HEK293 (cell line): ENCODE measurements around the gene PCDH8.

Source experiments
- CTCF ChIA-PET: fragments of 350-600 bp; formaldehyde crosslinking; extraction: SDS; loops from one replicate; lab custom pipeline; 2021; ENCODE audit warnings: antibody characterized with exemption; lab: Yijun Ruan, JAX
- POLR2A ChIA-PET: fragments of 300-600 bp; formaldehyde crosslinking; extraction: SDS; loops from one replicate; lab custom pipeline; 2020; ENCODE audit warnings: antibody characterized with exemption, inconsistent platforms; lab: Yijun Ruan, JAX
- H3K27ac ChIP-seq: fragments of 200-500 bp; sonication (Bioruptor generic); 2 replicates; pipeline ENCODE4 v1.5.1; 2014; ENCODE audit warnings: low read depth, low read length, control low read depth, inconsistent platforms; ENCODE audit errors: extremely low read depth
- H3K36me3 ChIP-seq, 2 experiments: fragments of 200-500 bp in 1 of 2; sonication (Bioruptor generic) in 1 of 2; 1 replicate in 1 of 2; 2 replicates in 1 of 2; pipeline ENCODE4 v1.5.1; 2014 to 2017; ENCODE audit warnings: inconsistent platforms in 2 of 2, low read length in 2 of 2; ENCODE audit not compliant: control insufficient read depth in 2 of 2, insufficient read depth in 1 of 2
- H3K4me1 ChIP-seq: fragments of 200-500 bp; sonication (Bioruptor generic); 2 replicates; pipeline ENCODE4 v1.5.1; 2014; ENCODE audit warnings: mild to moderate bottlenecking, low read length, inconsistent platforms; ENCODE audit not compliant: control insufficient read depth, insufficient read depth
- H3K4me3 ChIP-seq: 2 replicates; pipeline ENCODE4 v1.5.1; 2011; ENCODE audit warnings: low read depth, mild to moderate bottlenecking, control low read depth, low read length, moderate library complexity
- H3K9me3 ChIP-seq: fragments of 200-500 bp; sonication (Bioruptor generic); 2 replicates; pipeline ENCODE4 v1.5.1; 2014; ENCODE audit warnings: low read depth, low read length, inconsistent platforms; ENCODE audit not compliant: control insufficient read depth, insufficient read depth
- GFI1B ChIP-seq: fragments of 450-650 bp; formaldehyde crosslinking; IDR thresholded peaks from 2 replicates; pipeline ENCODE4 v1.5.1; 2016; ENCODE audit warnings: missing biosample characterization, missing genetic modification characterization
- MYNN ChIP-seq: fragments of 450-650 bp; formaldehyde crosslinking; IDR thresholded peaks from 2 replicates; pipeline ENCODE4 v1.5.1; 2016; ENCODE audit warnings: missing biosample characterization, missing genetic modification characterization, borderline replicate concordance
- ZFP3 ChIP-seq: fragments of 450-650 bp; formaldehyde crosslinking; IDR thresholded peaks from 2 replicates; pipeline ENCODE4 v1.5.1; 2016; ENCODE audit warnings: low read depth, missing biosample characterization, missing genetic modification characterization
- ZNF112 ChIP-seq: fragments of 450-650 bp; formaldehyde crosslinking; IDR thresholded peaks from 2 replicates; pipeline ENCODE4 v1.5.0; 2017; ENCODE audit warnings: missing biosample characterization, missing genetic modification characterization
- ZNF121 ChIP-seq: fragments of 450-650 bp; formaldehyde crosslinking; IDR thresholded peaks from 2 replicates; pipeline ENCODE4 v1.5.1; 2016; ENCODE audit warnings: missing biosample characterization, missing genetic modification characterization
- ZNF16 ChIP-seq: fragments of 450-650 bp; formaldehyde crosslinking; IDR thresholded peaks from 2 replicates; pipeline ENCODE4 v1.5.1; 2016; ENCODE audit warnings: low read depth, missing biosample characterization, missing genetic modification characterization
- ZNF169 ChIP-seq: fragments of 450-650 bp; formaldehyde crosslinking; IDR thresholded peaks from 2 replicates; pipeline ENCODE4 v1.5.1; 2016; ENCODE audit warnings: missing biosample characterization, missing genetic modification characterization
- ZNF2 ChIP-seq: fragments of 450-650 bp; formaldehyde crosslinking; IDR thresholded peaks from 2 replicates; pipeline ENCODE4 v1.5.1; 2016; ENCODE audit warnings: missing biosample characterization, missing genetic modification characterization
- ZNF214 ChIP-seq: fragments of 450-650 bp; formaldehyde crosslinking; IDR thresholded peaks from 2 replicates; pipeline ENCODE4 v1.5.1; 2017; ENCODE audit warnings: missing biosample characterization, mild to moderate bottlenecking, missing genetic modification characterization, borderline replicate concordance
- ZNF341 ChIP-seq: fragments of 450-650 bp; formaldehyde crosslinking; IDR thresholded peaks from 2 replicates; pipeline ENCODE4; 2016; ENCODE audit warnings: low read depth, missing biosample characterization, missing genetic modification characterization
- ZNF350 ChIP-seq: fragments of 450-650 bp; formaldehyde crosslinking; IDR thresholded peaks from 2 replicates; pipeline ENCODE4 v1.5.0; 2017; ENCODE audit warnings: missing biosample characterization, mild to moderate bottlenecking, missing genetic modification characterization
- ZNF416 ChIP-seq: fragments of 450-650 bp; formaldehyde crosslinking; IDR thresholded peaks from 2 replicates; pipeline ENCODE4 v1.5.1; 2016; ENCODE audit warnings: missing biosample characterization, missing genetic modification characterization
- ZNF571 ChIP-seq: fragments of 450-650 bp; formaldehyde crosslinking; IDR thresholded peaks from 2 replicates; pipeline ENCODE4 v1.5.0; 2017; ENCODE audit warnings: missing biosample characterization, missing genetic modification characterization
- ZNF660 ChIP-seq: fragments of 450-650 bp; IDR thresholded peaks from 2 replicates; pipeline ENCODE4 v1.5.1; 2018; ENCODE audit warnings: missing biosample characterization, mild to moderate bottlenecking, missing genetic modification characterization
- TF ChIP-seq, protein P1 (sequence below): fragments of 450-650 bp; formaldehyde crosslinking; optimal IDR thresholded peaks from 2 replicates; pipeline ENCODE3; 2016; ENCODE audit warnings: missing biosample characterization, mild to moderate bottlenecking, missing genetic modification characterization
- TF ChIP-seq, protein P2 (sequence below): fragments of 450-650 bp; formaldehyde crosslinking; IDR thresholded peaks from 2 replicates; pipeline ENCODE4 v1.5.1; 2016; ENCODE audit warnings: missing biosample characterization, missing genetic modification characterization
- TF ChIP-seq, protein P3 (sequence below): fragments of 450-650 bp; formaldehyde crosslinking; IDR thresholded peaks from 2 replicates; pipeline ENCODE4 v1.5.1; 2017; ENCODE audit warnings: missing biosample characterization, missing genetic modification characterization
- TF ChIP-seq, protein P4 (sequence below): sonication (generic); formaldehyde crosslinking; IDR thresholded peaks from 2 replicates; pipeline ENCODE4 v1.8.1; 2022; ENCODE audit warnings: mild to moderate bottlenecking, moderate library complexity, missing genetic modification reagents
- TF ChIP-seq, protein P5 (sequence below): fragments of 450-650 bp; formaldehyde crosslinking; IDR thresholded peaks from 2 replicates; pipeline ENCODE4 v1.5.1; 2016; ENCODE audit warnings: missing biosample characterization, missing genetic modification characterization

The PCDH8 gene

GRCh38 chr13:52852444-52852843 lies 4.0 kb upstream of the PCDH8 start:
- POLR2A ChIA-PET: no interaction called here
- H3K4me3 ChIP-seq: no peak overlapping the region

GRCh38 chr13:52851137-52851962 lies 2.9 kb upstream of the PCDH8 start:
- Histone ChIP-seq H3K4me1 (no peaks in the 10 kb centered on the region), H3K4me3 (peak overlapping the region; percentile 28), H3K9me3 (no peaks in the 10 kb centered on the region), H3K36me3 (no peaks in the 10 kb centered on the region), H3K27ac (no peak overlapping the region)
- ChIA-PET CTCF (no interaction called here), POLR2A (no interaction called here)
- TF ChIP-seq ZNF121 (tag by site-specific recombination) (no peak), ZNF416 (tag by site-specific recombination) (no peak), ZNF341 (tag by site-specific recombination) (0 out of 2 replicates have a peak, but pooled peaks have one; percentile 3), ZFP3 (tag by site-specific recombination) (no peak), ZNF16 (tag by site-specific recombination) (no peak), ZNF112 (tag by site-specific recombination) (no peak), ZNF2 (tag by site-specific recombination) (no peak)
- TF ChIP-seq, protein P1, sequence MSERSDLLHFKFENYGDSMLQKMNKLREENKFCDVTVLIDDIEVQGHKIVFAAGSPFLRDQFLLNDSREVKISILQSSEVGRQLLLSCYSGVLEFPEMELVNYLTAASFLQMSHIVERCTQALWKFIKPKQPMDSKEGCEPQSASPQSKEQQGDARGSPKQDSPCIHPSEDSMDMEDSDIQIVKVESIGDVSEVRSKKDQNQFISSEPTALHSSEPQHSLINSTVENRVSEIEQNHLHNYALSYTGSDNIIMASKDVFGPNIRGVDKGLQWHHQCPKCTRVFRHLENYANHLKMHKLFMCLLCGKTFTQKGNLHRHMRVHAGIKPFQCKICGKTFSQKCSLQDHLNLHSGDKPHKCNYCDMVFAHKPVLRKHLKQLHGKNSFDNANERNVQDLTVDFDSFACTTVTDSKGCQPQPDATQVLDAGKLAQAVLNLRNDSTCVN (tag by site-specific recombination): peak; percentile 15
- TF ChIP-seq, protein P2, sequence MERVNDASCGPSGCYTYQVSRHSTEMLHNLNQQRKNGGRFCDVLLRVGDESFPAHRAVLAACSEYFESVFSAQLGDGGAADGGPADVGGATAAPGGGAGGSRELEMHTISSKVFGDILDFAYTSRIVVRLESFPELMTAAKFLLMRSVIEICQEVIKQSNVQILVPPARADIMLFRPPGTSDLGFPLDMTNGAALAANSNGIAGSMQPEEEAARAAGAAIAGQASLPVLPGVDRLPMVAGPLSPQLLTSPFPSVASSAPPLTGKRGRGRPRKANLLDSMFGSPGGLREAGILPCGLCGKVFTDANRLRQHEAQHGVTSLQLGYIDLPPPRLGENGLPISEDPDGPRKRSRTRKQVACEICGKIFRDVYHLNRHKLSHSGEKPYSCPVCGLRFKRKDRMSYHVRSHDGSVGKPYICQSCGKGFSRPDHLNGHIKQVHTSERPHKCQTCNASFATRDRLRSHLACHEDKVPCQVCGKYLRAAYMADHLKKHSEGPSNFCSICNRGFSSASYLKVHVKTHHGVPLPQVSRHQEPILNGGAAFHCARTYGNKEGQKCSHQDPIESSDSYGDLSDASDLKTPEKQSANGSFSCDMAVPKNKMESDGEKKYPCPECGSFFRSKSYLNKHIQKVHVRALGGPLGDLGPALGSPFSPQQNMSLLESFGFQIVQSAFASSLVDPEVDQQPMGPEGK (tag by site-specific recombination): no peak

More at GRCh38 chr13:52852444-52852843, 4.0 kb upstream of the PCDH8 start:
- Histone ChIP-seq H3K4me1 (no peaks in the 10 kb centered on the region), H3K9me3 (no peaks in the 10 kb centered on the region), H3K27ac (no peak overlapping the region), H3K36me3 (no peaks in the 10 kb centered on the region)
- CTCF ChIA-PET: no interaction called here
- TF ChIP-seq ZNF169 (no peak), GFI1B (no peak), ZNF350 (tag by site-specific recombination) (no peak), ZNF660 (tag by site-specific recombination) (no peak), MYNN (tag by site-specific recombination) (no peak), ZNF214 (tag by site-specific recombination) (no peak), ZNF571 (tag by site-specific recombination) (no peak)
- TF ChIP-seq, protein P3, sequence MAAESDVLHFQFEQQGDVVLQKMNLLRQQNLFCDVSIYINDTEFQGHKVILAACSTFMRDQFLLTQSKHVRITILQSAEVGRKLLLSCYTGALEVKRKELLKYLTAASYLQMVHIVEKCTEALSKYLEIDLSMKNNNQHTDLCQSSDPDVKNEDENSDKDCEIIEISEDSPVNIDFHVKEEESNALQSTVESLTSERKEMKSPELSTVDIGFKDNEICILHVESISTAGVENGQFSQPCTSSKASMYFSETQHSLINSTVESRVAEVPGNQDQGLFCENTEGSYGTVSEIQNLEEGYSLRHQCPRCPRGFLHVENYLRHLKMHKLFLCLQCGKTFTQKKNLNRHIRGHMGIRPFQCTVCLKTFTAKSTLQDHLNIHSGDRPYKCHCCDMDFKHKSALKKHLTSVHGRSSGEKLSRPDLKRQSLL (tag by site-specific recombination): no peak
- TF ChIP-seq, protein P4, sequence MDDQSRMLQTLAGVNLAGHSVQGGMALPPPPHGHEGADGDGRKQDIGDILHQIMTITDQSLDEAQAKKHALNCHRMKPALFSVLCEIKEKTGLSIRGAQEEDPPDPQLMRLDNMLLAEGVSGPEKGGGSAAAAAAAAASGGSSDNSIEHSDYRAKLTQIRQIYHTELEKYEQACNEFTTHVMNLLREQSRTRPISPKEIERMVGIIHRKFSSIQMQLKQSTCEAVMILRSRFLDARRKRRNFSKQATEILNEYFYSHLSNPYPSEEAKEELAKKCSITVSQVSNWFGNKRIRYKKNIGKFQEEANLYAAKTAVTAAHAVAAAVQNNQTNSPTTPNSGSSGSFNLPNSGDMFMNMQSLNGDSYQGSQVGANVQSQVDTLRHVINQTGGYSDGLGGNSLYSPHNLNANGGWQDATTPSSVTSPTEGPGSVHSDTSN (CRISPR knock-in tag): no peak
- TF ChIP-seq, protein P5, sequence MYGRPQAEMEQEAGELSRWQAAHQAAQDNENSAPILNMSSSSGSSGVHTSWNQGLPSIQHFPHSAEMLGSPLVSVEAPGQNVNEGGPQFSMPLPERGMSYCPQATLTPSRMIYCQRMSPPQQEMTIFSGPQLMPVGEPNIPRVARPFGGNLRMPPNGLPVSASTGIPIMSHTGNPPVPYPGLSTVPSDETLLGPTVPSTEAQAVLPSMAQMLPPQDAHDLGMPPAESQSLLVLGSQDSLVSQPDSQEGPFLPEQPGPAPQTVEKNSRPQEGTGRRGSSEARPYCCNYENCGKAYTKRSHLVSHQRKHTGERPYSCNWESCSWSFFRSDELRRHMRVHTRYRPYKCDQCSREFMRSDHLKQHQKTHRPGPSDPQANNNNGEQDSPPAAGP (tag by site-specific recombination): no peak
